ENCODE measurements around the gene DPM2.

DNA sequence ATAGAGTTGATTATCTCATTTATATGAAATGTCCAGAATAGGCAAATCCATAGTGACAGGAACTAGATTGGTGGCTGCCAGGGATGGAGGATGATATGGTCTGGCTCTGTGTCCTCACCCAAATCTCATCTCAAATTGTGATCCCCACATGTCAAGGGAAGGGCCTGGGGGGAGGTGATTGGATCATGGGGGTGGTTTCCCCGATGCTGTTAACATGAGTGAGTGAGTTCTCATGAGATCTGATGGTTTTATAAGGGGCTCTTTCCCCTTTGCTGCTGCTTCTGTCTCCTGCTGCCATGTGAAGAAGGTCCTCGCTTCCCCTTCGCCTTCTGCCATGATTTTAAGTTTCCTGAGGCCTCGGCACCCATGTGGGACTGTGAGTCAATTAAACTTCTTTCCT, 21.7 kb upstream of the DPM2 start:
- TF ChIP-seq CTCF (IDR thresholded peaks at IDR 0.05; ENCODE audit: low read depth, low read length) (no peak), POLR2A (IDR thresholded peaks at IDR 0.05; ENCODE audit: extremely low read depth, insufficient read length) (no peak)

Measured in NB4 (cell line).